CD4-positive, alpha-beta T cell (primary cell): ENCODE data around the gene GPR107. TPM values are rescaled to one million over a fixed set of nuclear protein-coding genes. Genes with fewer than 3 reads are reported as not detected.

Experiments used
- ATAC-seq: fragments of 200-7000 bp; cut with Tn5 transposase; one replicate; pipeline ENCODE4 v1.10.0; 2022; ENCODE audit warnings: mild to moderate bottlenecking; ENCODE audit not compliant: poor library complexity
- CTCF ChIA-PET: fragments of 350-600 bp; sonication (Branson Sonifier 250); formaldehyde crosslinking; loops from one replicate; lab custom pipeline; 2021; ENCODE audit warnings: antibody characterized with exemption, inconsistent platforms; lab: Charles Lee
- POLR2A ChIA-PET: fragments of 350-600 bp; sonication (Branson Sonifier 250); formaldehyde crosslinking; loops from one replicate; lab custom pipeline; 2021; ENCODE audit warnings: antibody characterized with exemption, inconsistent platforms; lab: Charles Lee
- DNase-seq, 14 experiments: peaks; one replicate each; pipeline ENCODE4 v3.0.0-alpha.2; 2013 to 2020; ENCODE audit warnings: mixed read lengths in 2 of 14
- H3K27ac ChIP-seq, 2 donors: one replicate each; pipeline versions ENCODE4 v1.5.1 to v1.7.0; 2013; ENCODE audit warnings: low read length in 2 of 2, low read depth in 1 of 2, mild to moderate bottlenecking in 1 of 2
- H3K27me3 ChIP-seq, 2 experiments: 1 replicate in 1 of 2; 2 replicates in 1 of 2; pipeline versions ENCODE4 v1.6.1 to v1.7.0; 2013; ENCODE audit warnings: low read length in 2 of 2, control low read depth in 1 of 2, mild to moderate bottlenecking in 1 of 2, moderate library complexity in 1 of 2; ENCODE audit not compliant: insufficient read depth in 2 of 2, control insufficient read depth in 1 of 2
- H3K36me3 ChIP-seq: one replicate; pipeline ENCODE4 v1.6.1; 2013; ENCODE audit warnings: low read length, control low read depth; ENCODE audit not compliant: insufficient read depth
- H3K4me1 ChIP-seq: one replicate; pipeline ENCODE4 v1.6.1; 2013; ENCODE audit warnings: low read length, control low read depth; ENCODE audit not compliant: insufficient read depth
- H3K4me3 ChIP-seq: one replicate; pipeline ENCODE4 v1.5.1; 2013; ENCODE audit warnings: mild to moderate bottlenecking, low read length, moderate library complexity
- H3K9me3 ChIP-seq, 2 experiments: 1 replicate in 1 of 2; 2 replicates in 1 of 2; pipeline versions ENCODE4 v1.6.1 to v1.7.0; 2013; ENCODE audit warnings: low read length in 2 of 2, mild to moderate bottlenecking in 2 of 2, control low read depth in 1 of 2, moderate library complexity in 1 of 2; ENCODE audit not compliant: control insufficient read depth in 1 of 2, insufficient read depth in 1 of 2
- H3K27ac Mint-ChIP-seq: one replicate; pipeline ENCODE4 v1.8.0; 2020; ENCODE audit warnings: mixed read lengths
- H3K27me3 Mint-ChIP-seq: one replicate; pipeline ENCODE4 v1.8.0; 2021; ENCODE audit warnings: mixed read lengths
- H3K36me3 Mint-ChIP-seq: one replicate; pipeline ENCODE4 v1.8.0; 2021; ENCODE audit warnings: low read depth, mixed read lengths
- H3K4me1 Mint-ChIP-seq: one replicate; pipeline ENCODE4 v1.8.0; 2021; ENCODE audit warnings: low read depth, mixed read lengths
- H3K4me3 Mint-ChIP-seq: one replicate; pipeline ENCODE4 v1.8.0; 2020; ENCODE audit warnings: mild to moderate bottlenecking, mixed read lengths
- H3K9me3 Mint-ChIP-seq: one replicate; pipeline ENCODE4 v1.8.0; 2020; ENCODE audit warnings: mixed read lengths
- intact Hi-C, 2 experiments: fragments of 100-400 bp; cut with DNase I in 1 of 2; cut with micrococcal nuclease in 1 of 2; formaldehyde crosslinking; loops; one replicate each; pipeline versions ENCODE4 v1.15.1 to v1.9.0; 2023 to 2025; cut with DNase I, micrococcal nuclease
- total RNA-seq, 174 experiments: library from RNA in 2 of 174; stranded (reverse) in 2 of 174; gene quantifications; one replicate each; pipeline ENCODE4 v1.2.3 and lab custom pipeline; 2021 to 2026
- TF ChIP-seq, protein P1 (sequence below): fragments of 200-600 bp; IDR thresholded peaks from one replicate; pipeline ENCODE4 v1.8.0; 2022; ENCODE audit warnings: antibody characterized with exemption, mild to moderate bottlenecking

GPR107 gene
- total RNA-seq, 2 experiments from 2014 or later = 18.9 to 19.2 TPM

- H3K36me3 Mint-ChIP-seq = no peaks in the 10 kb centered on the region
- no peaks in the 10 kb centered on the region for H3K9me3 ChIP-seq
- H3K27me3 ChIP-seq = no peaks in the 10 kb centered on the region
- TF ChIP-seq, protein P1, sequence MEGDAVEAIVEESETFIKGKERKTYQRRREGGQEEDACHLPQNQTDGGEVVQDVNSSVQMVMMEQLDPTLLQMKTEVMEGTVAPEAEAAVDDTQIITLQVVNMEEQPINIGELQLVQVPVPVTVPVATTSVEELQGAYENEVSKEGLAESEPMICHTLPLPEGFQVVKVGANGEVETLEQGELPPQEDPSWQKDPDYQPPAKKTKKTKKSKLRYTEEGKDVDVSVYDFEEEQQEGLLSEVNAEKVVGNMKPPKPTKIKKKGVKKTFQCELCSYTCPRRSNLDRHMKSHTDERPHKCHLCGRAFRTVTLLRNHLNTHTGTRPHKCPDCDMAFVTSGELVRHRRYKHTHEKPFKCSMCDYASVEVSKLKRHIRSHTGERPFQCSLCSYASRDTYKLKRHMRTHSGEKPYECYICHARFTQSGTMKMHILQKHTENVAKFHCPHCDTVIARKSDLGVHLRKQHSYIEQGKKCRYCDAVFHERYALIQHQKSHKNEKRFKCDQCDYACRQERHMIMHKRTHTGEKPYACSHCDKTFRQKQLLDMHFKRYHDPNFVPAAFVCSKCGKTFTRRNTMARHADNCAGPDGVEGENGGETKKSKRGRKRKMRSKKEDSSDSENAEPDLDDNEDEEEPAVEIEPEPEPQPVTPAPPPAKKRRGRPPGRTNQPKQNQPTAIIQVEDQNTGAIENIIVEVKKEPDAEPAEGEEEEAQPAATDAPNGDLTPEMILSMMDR = no peak
- ChIA-PET POLR2A (interaction anchor here (1.0 kb wide), 1 partner anchor 37 kb away, joined by 3 read pairs; no protein-coding TSS in a partner anchor), CTCF (no interaction called here)
- DNase-seq (no peak), ATAC-seq (no peak)
- no peak overlapping the region for H3K4me3 Mint-ChIP-seq
- H3K9me3 Mint-ChIP-seq = no peaks in the 10 kb centered on the region
- no peak overlapping the region for H3K27ac ChIP-seq
- no peak overlapping the region for H3K27ac Mint-ChIP-seq
- no peaks in the 10 kb centered on the region for H3K27me3 Mint-ChIP-seq
- no peak overlapping the region for H3K4me3 ChIP-seq
- no peaks in the 10 kb centered on the region for H3K4me1 Mint-ChIP-seq
- no peaks in the 10 kb centered on the region for H3K4me1 ChIP-seq
- intact Hi-C loops = no loop called here
- no peaks in the 10 kb centered on the region for H3K36me3 ChIP-seq
These were observed 111.9 kb downstream of the GPR107 start for GRCh38 chr9:130165579-130165978.

DNA sequence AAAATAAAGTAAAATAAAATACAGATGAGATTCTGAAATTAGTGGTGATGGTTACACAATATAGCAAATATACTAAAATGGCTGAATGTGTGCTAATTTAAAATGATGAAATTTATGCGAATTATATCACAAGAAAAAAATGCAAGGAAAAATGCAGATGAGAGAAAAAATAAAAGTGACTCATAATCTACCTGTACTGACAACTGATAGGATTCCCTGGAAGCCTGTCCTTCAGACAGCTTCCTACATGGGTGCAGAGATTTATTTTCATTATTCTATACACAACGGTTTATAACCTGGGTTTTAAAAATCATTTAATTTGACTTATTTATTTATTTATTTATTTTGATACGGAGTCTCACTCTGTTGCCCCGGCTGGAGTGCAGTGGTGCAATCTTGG is 112.7 kb downstream of the GPR107 start:
- Histone ChIP-seq H3K9me3 (no peaks in the 10 kb centered on the region), H3K4me3 (no peak overlapping the region), H3K4me1 (peaks cover under 1% of the 10 kb centered on the region), H3K27ac (no peak overlapping the region), H3K27me3 (peaks cover 0 to under 1% of the 10 kb centered on the region in 2 experiments), H3K36me3 (no peaks in the 10 kb centered on the region)
- POLR2A ChIA-PET = interaction anchor here (1.0 kb wide), 1 partner anchor 38 kb away, joined by 3 read pairs; no protein-coding TSS in a partner anchor
- Mint-ChIP-seq H3K4me1 (peaks cover 4% of the 10 kb centered on the region), H3K27me3 (peaks cover 6% of the 10 kb centered on the region), H3K27ac (no peak overlapping the region), H3K36me3 (no peaks in the 10 kb centered on the region), H3K9me3 (no peaks in the 10 kb centered on the region), H3K4me3 (no peak overlapping the region)
- ATAC-seq (no peak), DNase-seq (no peak)
- TF ChIP-seq, protein P1 = no peak
- CTCF ChIA-PET = no interaction called here
- intact Hi-C loops = no loop called here

- POLR2A ChIA-PET = no interaction called here
- DNase-seq (peak in 1 of 14 experiments; percentile 11), ATAC-seq (no peak)
- Mint-ChIP-seq H3K9me3 (no peaks in the 10 kb centered on the region), H3K27ac (no peak overlapping the region), H3K4me3 (no peak overlapping the region), H3K27me3 (peaks cover 7% of the 10 kb centered on the region), H3K36me3 (no peaks in the 10 kb centered on the region), H3K4me1 (peaks cover 4% of the 10 kb centered on the region)
- Histone ChIP-seq H3K27ac (no peak overlapping the region), H3K4me1 (peaks cover 7% of the 10 kb centered on the region), H3K27me3 (peaks cover 5 to 7% of the 10 kb centered on the region in 2 experiments), H3K36me3 (no peaks in the 10 kb centered on the region), H3K4me3 (no peak overlapping the region), H3K9me3 (peaks cover 0 to under 1% of the 10 kb centered on the region in 2 experiments)
- TF ChIP-seq, protein P1 = no peak
- CTCF ChIA-PET = interaction anchor here (1.0 kb wide), 1 partner anchor 39 kb away, joined by 3 read pairs; no protein-coding TSS in a partner anchor
- intact Hi-C loops = no loop called here
These were observed 114.2 kb downstream of the GPR107 start for GRCh38 chr9:130167927-130168326.
